Pancreas (tissue), 10 donors: ENCODE results near the gene TSC1. TPM values are rescaled to one million over a fixed set of nuclear protein-coding genes. Genes with fewer than 3 reads are reported as not detected.

Source experiments
- ATAC-seq, 4 donors: fragments of 200-7000 bp; cut with Tn5 transposase; one replicate each; pipeline versions ENCODE4 v1.8.0 to v1.9.1; 2020; ENCODE audit warnings: mild to moderate bottlenecking in 4 of 4, moderate library complexity in 4 of 4
- DNase-seq, 6 donors: peaks; one replicate each; pipeline ENCODE4 v3.0.0-alpha.2; 2020
- FAIRE-seq: peaks from 2 replicates; lab custom pipeline; 2012; peaks lifted over from hg19 to GRCh38; lab: Jason Lieb, UNC
- H3K27ac ChIP-seq, 4 donors: fragments of 200-600 bp; sonication (generic); 1 replicate in 3 of 4; 2 replicates in 1 of 4; pipeline versions ENCODE4 v1.5.0 to v1.8.0; 2020
- H3K27me3 ChIP-seq, 4 donors: fragments of 200-600 bp; one replicate each; pipeline ENCODE4 v1.8.0; 2021
- H3K36me3 ChIP-seq, 3 donors: fragments of 200-600 bp; sonication (generic) in 1 of 3; one replicate each; pipeline versions ENCODE4 v1.5.0 to v1.8.0; 2020 to 2021
- H3K4me1 ChIP-seq, 3 donors: fragments of 200-600 bp; one replicate each; pipeline ENCODE4 v1.8.0; 2021
- H3K4me3 ChIP-seq, 4 donors: fragments of 200-600 bp; sonication (generic) in 2 of 4; one replicate each; pipeline versions ENCODE4 v1.5.0 to v1.8.0; 2020 to 2021
- H3K9me3 ChIP-seq, 4 donors: fragments of 200-600 bp; one replicate each; pipeline ENCODE4 v1.8.0; 2021
- CTCF ChIP-seq, 4 donors: fragments of 200-600 bp; sonication (generic) in 3 of 4; IDR thresholded peaks; one replicate each; pipeline versions ENCODE4 v1.5.0 to v1.8.0; 2021; ENCODE audit warnings: antibody characterized with exemption in 4 of 4
- WGBS, 2 donors: extraction: QIAGEN DNeasy Blood & Tissue Kit; methylation state at CpG; one replicate each; pipeline ENCODE4 v1.1.7; 2013; 5-methylcytosine and 5-hydroxymethylcytosine counted together
- intact Hi-C, 3 donors: fragments of 100-400 bp; cut with DNase I; formaldehyde crosslinking; loops; one replicate each; pipeline versions ENCODE4 v1.11.1 to v1.14.2; 2022
- polyA plus RNA-seq, 2 donors: library from polyadenylated mRNA; stranded (reverse); fragments of 200-250 nt; gene quantifications; one replicate each; pipeline ENCODE4 v1.2.3, GENCODE V29; 2013
- total RNA-seq, 6 donors: library from RNA; stranded (reverse); fragmentation: NEBNext Ultra II Directional in 4 of 6; extraction: Animal tissue kit (Norgen Biotek cat#: 25700) in 4 of 6; gene quantifications; one replicate each; pipeline versions ENCODE4 v1.2.1 to v1.2.4, GENCODE V29; 2021 to 2023
- donor health status: healthy with polysubstance abuse.
- donor health status: DM: no; HTN: no; CAD: no; lungs with moderate emphysema.
- donor health status: DM: no; HTN: no; CAD: no.
- donor health status: control.
- donor health status: control.
- donor health status: Bipolar disorder and iron deficiency.
- donor health status: DM: yes; HTN: yes; CAD: no.
- donor health status: DM: no; HTN: no; CAD: no.
- donor health status: DM: no; HTN: no; CAD: no.
- donor health status: DM: yes; HTN: yes; CAD: no.

Gene TSC1
- total and polyA plus RNA-seq, 8 donors: 17.1 to 34.5 (median 20.0) TPM

GRCh38 chr9:132945186-132946130 is 1.0 kb upstream of the TSC1 start:
- peaks cover 12 to 23% (median 15%) of the 10 kb centered on the region in 3 donors for H3K4me1 ChIP-seq
- WGBS, 2 donors: 60 to 61% methylated on average over 22 to 23 of the region's 23 CpGs
- no peaks in the 10 kb centered on the region for H3K9me3 ChIP-seq

GRCh38 chr9:132943651-132944293 is 644 bp downstream of the TSC1 start:
- FAIRE-seq (no peak), DNase-seq (no peak)

More at GRCh38 chr9:132945186-132946130, 1.0 kb upstream of the TSC1 start:
- DNase-seq: no peak
- no peak for ATAC-seq
- H3K4me3 ChIP-seq: peak overlapping the region; percentile 62 to 99 (median 94)
- peak overlapping the region; percentile 94 to 100 (median 96) for H3K27ac ChIP-seq
- intact Hi-C loops: no loop called here
- no peaks in the 10 kb centered on the region for H3K36me3 ChIP-seq
- no peaks in the 10 kb centered on the region for H3K27me3 ChIP-seq
- no peak for TF ChIP-seq CTCF (IDR thresholded peaks at IDR 0.05)
- FAIRE-seq: no peak

GRCh38 chr9:132942541-132943182 is 1.8 kb downstream of the TSC1 start:
- Histone ChIP-seq H3K4me3 (no peak overlapping the region), H3K4me1 (peaks cover 12 to 28% (median 15%) of the 10 kb centered on the region in 3 donors), H3K27ac (no peak overlapping the region), H3K36me3 (no peaks in the 10 kb centered on the region), H3K9me3 (no peaks in the 10 kb centered on the region), H3K27me3 (no peaks in the 10 kb centered on the region)
- WGBS, 2 donors: 18 to 24% methylated on average over 5 of the region's 5 CpGs
- no peak for FAIRE-seq
- no peak for ATAC-seq
- TF ChIP-seq CTCF (IDR thresholded peaks at IDR 0.05): no peak
- intact Hi-C loops: no loop called here
- no peak for DNase-seq

More at GRCh38 chr9:132943651-132944293, 644 bp downstream of the TSC1 start:
- Histone ChIP-seq H3K27ac (peak overlapping the region; percentile 94 to 100 (median 96)), H3K4me1 (peaks cover 12 to 27% (median 15%) of the 10 kb centered on the region in 3 donors), H3K9me3 (no peaks in the 10 kb centered on the region), H3K36me3 (no peaks in the 10 kb centered on the region), H3K27me3 (no peaks in the 10 kb centered on the region), H3K4me3 (peak overlapping the region; percentile 62 to 99 (median 94))
- intact Hi-C loops: no loop called here
- ATAC-seq: no peak
- no peak for TF ChIP-seq CTCF (IDR thresholded peaks at IDR 0.05)
- 1% methylated on average over 25 of the region's 25 CpGs for WGBS, 2 donors

- Histone ChIP-seq H3K4me3 (no peak overlapping the region), H3K9me3 (no peaks in the 10 kb centered on the region), H3K27ac (no peak overlapping the region), H3K36me3 (no peaks in the 10 kb centered on the region), H3K27me3 (no peaks in the 10 kb centered on the region), H3K4me1 (peaks cover 12 to 28% (median 15%) of the 10 kb centered on the region in 3 donors)
- intact Hi-C loops: no loop called here
- DNase-seq (peak in 1 of 6 donors; percentile 17), FAIRE-seq (no peak), ATAC-seq (peak; percentile 56 to 78 (median 69))
- 46 to 55% methylated on average over 1 of the region's 1 CpG for WGBS, 2 donors
- no peak for TF ChIP-seq CTCF (IDR thresholded peaks at IDR 0.05)
Observed at GRCh38 chr9:132939169-132939568, 5.2 kb downstream of the TSC1 start.
